Skeletal muscle cell (primary cell): ENCODE measurements around the gene SH3RF1.

Experiments
- DNase-seq: peaks from one replicate; pipeline ENCODE4 v3.0.0-alpha.2; 2010; ENCODE audit warnings: low read depth
- H3K4me3 ChIP-seq: 2 replicates; pipeline ENCODE4 v1.5.1; 2011; ENCODE audit warnings: low read depth, mild to moderate bottlenecking, control low read depth, low read length, moderate library complexity

SH3RF1 gene

DNA sequence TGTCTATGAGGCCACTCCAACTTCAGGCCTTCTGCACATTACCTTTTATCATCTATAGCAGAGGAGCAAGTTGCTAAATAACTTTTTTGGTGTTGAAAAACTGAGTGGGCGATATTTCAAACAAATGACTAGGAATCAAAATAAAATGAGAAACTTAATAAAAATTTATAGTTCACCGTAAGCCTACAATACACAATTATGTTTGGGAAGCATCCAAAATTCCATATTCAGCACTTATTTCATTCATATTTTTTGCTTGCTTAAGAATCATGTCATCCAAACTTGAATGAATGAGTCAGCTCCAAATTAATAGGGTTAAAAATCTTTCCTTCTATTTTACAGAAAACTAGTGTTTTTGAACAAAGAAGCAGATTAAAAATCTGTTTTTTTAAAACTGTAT is 119.1 kb downstream of the SH3RF1 start:
- no peak overlapping the region for H3K4me3 ChIP-seq
- DNase-seq: no peak

DNA sequence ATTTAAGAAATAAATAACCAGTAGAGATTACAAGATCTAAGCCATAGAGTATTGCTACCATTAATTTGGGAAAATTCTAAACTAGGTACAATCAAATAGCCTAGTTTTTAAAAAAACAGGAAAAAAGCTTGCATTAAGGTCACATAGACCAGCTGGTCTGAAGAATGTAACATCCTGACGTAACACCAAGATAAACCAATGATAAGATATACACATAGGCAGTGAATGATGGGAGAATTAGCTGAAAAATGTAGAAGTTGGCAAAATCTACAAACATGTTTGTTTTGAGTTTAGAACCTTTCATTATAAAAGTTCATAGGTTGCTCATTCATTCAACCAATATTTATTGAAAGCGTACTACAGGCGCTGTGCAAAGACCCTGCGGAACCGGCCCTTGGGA is 120.0 kb downstream of the SH3RF1 start:
- no peak overlapping the region for H3K4me3 ChIP-seq
- DNase-seq: no peak

DNA sequence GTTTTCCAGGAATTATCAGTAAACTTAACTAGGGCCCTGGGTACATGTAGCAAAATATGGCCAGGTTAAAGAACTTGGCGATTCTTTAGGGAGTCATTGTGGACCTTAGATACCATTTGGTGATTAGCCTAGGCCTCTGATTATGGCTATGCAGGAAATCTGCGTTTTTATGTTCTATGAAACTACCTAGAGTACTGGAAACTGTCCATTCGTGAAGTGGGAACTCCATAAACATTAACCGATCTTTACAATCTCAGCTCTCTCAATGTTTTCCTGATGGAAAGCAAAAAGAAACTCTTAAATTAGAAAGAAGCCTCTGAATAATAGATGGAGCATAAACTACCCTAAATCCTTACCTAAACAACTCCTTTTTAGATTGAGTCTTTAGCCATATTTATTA is 121.9 kb downstream of the SH3RF1 start:
- no peak overlapping the region for H3K4me3 ChIP-seq
- no peak for DNase-seq

DNA sequence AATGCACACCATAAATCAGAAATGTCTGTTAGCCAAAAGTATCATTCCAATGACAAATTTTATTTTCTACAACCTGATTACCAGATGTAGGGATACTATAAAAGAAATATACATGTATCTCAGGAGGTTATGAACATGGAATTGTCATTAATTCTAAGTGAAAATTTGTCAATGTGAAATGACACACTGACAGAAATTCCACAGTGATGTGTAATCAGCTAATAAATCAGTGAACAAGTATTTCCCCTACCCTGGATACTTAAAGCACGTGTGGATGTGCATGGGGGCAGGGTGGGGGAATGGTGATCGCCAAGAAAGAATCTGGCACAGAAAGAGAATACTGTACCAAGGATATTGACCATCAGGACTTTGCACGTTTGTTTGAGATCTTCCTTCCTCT is 123.6 kb downstream of the SH3RF1 start:
- no peak overlapping the region for H3K4me3 ChIP-seq
- no peak for DNase-seq

DNA sequence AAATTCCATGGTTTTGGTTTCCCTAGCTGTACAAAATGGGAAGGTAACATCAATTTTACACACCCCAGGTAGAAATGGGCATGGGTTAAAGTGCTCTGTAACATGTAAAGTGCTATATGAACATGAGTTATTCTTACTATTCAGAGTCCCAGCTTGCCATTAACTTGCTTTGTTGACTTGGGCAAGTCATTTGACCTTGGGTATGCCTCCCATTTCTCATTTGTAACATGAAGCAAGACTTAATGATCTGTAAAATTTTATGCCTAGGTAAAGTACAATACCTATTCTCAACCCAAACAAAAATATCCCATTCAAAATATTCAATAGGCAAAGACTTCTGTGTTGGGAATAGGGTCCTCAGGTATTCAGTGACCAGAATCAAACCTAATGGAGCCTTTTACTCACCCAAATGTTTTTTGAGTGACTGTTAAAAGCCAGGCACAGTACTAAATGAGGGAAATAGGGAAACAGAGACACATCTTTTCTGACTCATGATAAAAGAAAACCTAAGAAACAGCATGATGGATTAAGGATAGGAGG is 126.6 kb downstream of the SH3RF1 start:
- DNase-seq: no peak
- no peak overlapping the region for H3K4me3 ChIP-seq

DNA sequence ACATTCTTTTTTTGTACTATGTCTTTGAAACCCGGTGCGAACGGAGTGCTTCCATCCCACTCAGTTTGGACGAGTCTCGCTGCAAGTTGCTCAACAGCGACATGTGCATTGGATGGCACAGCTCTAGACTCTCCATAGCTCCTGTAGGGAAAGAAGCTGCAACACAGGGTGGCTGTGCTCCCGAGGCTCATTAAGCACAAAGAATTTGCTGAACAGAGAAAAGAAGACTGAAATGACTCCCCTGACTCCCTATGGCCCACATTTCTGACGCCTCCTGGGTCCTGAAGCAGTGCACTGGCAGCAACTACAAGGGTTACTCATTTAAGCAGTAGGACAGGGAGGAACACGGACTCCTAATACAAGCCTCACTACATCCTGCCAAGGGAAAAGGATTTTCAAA is 127.4 kb downstream of the SH3RF1 start:
- DNase-seq: no peak
- no peak overlapping the region for H3K4me3 ChIP-seq

DNA sequence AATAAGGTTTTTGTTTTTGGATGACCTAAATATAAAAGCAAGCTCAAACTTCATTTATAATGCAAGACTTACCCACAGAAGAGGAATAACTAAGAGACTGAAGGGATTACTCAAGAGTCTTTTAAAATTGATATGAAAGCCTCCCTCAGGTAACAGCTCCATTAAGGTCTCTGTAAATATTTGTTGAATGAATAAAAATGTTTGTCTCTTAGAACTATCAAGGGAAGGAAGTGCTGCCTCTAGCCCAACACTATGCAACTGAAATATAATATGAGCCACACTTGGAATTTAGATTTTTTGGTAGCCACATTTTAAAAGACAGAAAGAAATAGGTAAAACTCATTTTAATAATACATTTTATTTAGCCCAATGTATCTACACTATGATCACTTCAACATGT is 127.8 kb downstream of the SH3RF1 start:
- DNase-seq: no peak
- H3K4me3 ChIP-seq: no peak overlapping the region

DNA sequence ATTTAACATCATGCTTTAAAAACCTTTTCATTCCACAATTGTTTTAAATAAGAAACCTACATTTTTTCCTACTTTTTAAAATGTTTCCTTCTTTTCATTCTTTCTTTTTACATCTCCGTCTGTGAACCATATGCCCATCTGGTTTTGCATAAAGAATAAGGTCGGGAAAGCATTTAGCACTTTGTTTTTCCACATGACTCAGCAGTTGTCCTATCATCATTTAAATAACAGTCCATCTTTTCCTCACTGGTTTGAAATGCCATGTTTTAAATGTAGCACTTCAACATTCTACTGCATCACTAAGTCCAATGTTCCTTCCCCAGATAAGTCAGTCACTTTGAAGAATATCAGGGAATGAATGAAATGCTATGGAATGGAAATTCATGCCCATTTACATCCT is 128.4 kb downstream of the SH3RF1 start:
- no peak overlapping the region for H3K4me3 ChIP-seq
- DNase-seq: no peak

DNA sequence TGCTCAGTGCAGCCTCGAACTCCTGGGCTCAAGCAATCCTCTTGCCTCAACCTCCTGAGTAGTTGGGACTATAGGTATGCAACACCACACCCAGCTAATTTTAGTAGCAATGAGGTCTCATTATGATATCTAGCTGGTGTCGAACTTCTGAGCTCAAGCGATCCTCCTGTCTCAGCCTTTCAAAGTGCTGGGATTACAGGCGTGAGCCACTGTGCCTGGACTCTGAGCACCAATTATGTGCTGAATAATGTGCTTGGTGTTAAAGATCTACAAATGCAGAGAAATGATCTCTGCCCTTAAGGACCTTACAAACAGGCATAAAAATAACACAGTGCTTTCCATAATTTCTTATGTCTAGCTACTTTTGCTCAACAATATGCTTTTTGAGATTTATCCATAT is 131.7 kb downstream of the SH3RF1 start:
- H3K4me3 ChIP-seq: no peak overlapping the region
- DNase-seq: no peak

DNA sequence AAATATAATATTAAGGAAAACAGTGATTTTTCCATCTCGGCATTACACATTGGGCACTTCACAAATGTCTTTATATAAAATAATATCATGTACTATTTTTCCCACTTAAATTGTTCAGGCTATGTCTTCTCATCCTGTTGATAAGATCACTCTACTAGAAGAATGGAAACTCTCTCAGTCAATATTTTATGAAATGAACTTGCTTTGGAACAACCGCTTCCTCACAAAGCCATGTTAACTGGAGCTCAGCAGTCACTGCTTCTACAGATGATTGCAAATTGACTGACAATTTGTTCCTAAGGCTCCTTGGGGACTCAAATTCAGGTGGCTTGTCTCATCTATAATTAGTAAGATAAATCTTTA is 133.2 kb downstream of the SH3RF1 start:
- no peak overlapping the region for H3K4me3 ChIP-seq
- no peak for DNase-seq

DNA sequence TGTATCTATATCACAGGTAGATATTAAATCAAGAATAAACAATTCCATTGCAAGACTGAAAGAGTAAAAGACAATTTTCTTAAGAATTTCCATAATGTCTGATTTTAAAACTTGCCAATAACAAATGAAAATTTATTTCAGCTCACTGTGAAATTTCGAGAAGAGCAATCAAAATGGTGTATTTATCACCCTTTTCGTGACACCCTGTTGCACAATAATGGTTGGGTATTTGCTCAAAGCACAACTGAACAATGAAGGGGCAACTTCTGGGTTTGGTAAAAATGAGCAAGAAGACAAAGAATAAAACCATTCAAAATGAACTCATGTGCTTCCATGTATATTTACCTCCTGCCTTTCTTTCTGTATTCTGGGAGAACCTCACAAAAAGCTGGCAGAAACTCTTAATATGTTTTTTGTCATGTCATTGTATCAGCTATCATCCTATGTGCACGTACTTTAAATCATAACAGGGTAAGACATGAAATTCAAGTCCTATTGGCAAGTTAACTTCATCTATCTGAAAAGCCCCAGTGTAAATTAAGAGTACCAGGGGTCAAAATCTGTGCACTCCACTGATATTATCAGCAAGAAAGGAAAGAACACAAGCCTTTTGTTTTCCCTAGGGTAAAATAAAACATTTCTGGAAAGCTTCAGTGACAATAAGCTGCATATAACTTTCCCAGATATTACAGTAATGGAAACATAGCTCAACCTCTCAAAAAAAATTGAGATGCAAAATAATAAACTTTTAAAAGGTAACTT is 133.8 kb downstream of the SH3RF1 start:
- DNase-seq: no peak
- no peak overlapping the region for H3K4me3 ChIP-seq

DNA sequence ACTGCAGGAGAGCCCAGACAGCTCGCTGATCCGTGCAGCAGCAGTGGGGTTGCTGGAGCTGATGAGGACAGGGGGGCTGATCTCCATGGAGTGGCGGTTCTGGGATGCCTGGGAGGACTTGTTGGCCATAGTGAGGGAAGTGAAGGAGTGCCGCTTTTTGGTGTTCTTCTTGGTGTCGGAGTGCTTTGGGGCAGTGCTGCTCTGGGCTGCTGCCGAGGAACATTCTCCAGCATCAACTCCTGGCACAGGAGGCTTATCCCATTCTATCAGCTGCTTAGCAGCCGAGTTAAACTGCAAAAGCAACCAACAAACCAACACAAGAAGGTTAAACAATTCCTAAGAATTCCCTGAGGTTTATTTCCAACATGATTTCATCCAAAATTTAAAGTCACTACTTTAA is 134.4 kb downstream of the SH3RF1 start:
- no peak overlapping the region for H3K4me3 ChIP-seq
- no peak for DNase-seq

DNA sequence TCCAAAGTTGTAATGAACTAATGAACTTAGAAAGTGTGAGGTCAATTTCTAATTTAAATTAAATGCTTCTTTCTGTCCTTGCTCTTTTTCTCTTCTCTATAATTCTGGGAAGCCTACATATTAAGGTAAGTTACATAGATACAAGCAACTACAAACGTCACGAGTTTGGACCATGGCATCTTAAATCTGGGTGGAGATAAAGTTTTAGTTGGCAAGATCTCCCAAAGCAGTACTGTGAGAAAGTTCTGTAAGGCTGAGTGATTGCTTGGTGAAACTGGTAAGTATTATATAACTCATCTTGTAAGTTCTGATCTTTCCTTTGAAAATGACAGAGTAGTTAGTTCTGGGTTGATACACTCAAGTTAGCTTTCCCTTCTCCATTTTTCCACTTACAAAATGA is 135.0 kb downstream of the SH3RF1 start:
- no peak for DNase-seq

DNA sequence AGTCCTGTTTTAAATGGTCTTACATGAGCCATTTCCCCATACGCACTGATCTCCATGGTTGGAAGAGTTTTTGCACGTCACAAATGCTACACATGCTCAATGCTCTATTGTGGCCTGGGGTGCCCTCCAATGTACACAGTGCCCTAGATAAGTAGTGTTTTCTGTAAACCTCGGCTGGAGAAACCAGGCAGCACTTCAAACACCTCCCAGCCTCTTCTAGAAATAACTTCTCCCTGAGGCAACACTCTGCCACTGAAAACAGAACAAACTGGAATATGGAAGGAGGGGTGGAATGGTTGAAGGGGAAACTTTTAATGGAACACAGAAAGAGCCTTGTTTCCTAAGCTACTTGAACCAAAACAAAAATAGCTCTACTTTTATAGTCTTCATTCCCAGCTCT is 136.8 kb downstream of the SH3RF1 start:
- H3K4me3 ChIP-seq: no peak overlapping the region
- DNase-seq: no peak

More for the DNA sequence above, 135.0 kb downstream of the SH3RF1 start:
- no peak overlapping the region for H3K4me3 ChIP-seq

DNA sequence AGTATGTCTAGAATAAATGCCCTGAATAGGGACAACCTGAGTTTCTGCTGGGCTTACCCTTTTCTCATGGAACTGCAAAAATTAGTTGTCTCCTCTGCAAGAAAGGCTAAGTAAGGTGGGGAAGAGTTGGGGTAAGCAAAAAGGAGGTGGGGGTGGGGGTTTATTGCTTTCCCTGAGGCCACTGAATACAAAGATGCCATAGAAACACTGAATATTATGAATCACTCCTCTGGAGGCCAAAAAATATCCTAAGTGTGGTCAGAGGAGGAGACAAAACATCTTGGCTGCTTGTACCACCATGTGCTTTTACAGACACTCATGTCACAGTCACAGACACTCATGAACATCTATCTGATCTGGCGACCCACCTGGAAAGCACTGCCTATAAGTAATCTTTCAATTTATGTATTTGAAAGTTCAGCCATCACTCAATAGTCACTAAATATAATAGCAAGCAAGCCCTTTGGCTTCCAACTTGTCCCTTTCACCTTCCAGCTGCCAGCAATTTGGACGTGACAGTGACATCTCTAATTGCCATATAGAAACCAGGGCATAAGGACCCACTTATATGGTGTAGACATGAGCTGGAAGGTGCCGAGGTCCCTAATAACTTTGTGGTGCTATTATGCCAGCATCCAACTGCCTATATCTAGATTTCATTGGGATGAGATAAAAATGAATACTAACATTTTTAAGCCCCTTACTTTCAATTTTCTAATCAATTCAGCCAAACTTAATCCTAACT is 138.0 kb downstream of the SH3RF1 start:
- DNase-seq: no peak
- H3K4me3 ChIP-seq: no peak overlapping the region

DNA sequence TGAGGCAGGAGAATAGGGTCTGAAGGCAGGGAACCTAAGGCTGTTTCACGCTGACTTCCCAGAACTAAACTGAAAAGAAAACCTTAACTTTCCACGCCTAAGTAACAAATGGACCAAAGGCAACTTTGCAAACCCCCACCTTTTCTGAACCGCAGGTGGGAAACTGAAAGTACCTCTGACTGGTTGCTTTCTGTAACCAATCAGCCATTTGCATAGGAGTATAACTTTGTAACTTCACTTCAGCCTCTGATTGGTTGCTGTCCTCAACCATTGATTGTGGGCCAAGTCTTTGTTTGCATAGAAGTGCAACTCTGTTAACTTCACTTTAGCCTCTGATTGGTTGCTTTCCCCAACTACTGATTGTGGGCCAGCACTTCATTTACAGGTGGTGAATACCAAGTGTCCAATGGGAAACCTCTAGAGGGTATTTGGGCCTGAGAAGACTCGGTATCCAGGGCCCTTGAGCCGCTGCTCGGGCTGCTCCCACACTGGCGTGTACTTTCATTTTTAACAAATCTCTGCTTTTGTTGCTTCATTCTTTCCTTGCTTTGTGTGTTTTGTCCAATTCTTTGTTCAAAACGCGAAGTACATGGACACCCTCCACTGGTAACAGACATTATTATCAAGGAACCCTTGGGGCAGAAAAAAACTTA is 139.1 kb downstream of the SH3RF1 start:
- H3K4me3 ChIP-seq: no peak overlapping the region
- DNase-seq: no peak

DNA sequence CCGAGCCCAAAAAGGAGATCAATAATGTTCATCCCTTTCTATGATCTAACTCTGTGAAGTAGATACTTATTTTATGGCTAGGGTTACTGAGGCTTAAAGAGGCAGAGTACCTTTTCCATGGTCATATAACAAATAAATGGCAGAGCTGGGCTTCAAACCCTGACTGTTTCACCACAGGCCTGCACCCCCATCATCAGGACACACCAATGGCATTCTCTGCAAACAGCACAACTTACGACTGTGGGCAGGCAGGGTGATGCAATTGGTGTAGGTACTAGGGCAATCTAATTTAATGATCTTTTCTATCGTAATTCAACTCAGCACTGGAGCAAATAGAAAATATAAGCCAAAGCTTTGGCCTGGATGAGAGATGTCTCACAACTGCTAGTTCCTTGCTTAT is 141.9 kb downstream of the SH3RF1 start:
- H3K4me3 ChIP-seq: no peak overlapping the region
- DNase-seq: peak; percentile 76

DNA sequence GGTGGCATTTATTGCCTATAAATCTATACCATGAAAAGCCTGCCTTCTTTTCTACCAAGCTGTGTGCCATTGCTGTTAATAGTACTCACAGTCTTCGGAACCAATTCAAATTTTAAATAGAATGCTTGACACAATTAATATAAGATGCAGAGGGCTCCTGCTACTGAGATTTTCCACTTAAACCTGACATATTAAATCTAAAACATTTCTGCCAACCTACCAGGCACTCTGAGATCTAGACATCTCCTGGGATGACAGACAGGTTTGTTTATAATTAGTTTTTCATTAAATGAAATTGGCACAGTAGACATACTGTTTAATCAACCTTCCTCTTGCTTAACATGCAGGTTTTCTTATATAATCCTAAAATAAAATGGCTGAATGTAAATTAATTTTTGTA is 143.4 kb downstream of the SH3RF1 start:
- no peak for DNase-seq
- no peak overlapping the region for H3K4me3 ChIP-seq

DNA sequence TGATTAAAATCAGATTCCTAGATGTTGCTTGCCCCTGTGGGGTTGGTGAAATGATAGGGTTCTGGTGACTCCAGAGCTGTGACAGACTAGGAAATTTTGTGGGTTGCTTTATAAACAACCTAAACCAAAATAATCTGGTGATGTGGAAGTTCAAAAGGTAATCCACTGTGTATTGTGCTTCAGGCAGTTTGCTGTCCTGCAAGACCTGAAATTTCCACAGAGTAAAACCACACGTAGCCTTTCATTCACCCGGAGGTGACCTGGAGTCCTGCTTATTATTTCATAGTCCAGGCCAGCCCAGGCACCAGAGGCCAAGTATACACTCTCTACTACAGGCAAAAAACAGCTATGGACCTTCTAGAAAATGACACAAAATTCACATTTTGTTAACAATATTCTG is 146.1 kb downstream of the SH3RF1 start:
- DNase-seq: no peak
- H3K4me3 ChIP-seq: no peak overlapping the region

DNA sequence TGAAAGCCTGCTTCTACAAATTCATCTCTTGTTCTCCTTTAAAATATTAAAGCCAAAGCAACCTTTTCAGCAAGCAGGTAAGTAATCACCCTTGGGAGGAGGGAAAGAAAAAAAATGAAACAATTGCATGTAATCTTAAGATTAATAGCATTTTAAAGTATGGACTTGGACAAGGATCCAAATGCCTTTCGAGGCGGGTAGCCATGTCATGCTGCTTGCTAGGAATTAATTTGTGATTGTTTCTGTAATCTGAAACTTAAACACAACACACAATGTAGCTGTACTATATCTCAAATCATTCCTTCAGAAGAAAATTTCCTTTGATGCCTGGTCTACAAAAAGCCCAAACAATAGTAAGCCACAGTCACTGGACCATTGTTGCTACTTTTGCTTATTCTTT is 148.3 kb downstream of the SH3RF1 start:
- DNase-seq: no peak

More for the DNA sequence above, 148.3 kb downstream of the SH3RF1 start:
- H3K4me3 ChIP-seq: no peak overlapping the region
